ENCODE results near the gene LIN7A.

DNA sequence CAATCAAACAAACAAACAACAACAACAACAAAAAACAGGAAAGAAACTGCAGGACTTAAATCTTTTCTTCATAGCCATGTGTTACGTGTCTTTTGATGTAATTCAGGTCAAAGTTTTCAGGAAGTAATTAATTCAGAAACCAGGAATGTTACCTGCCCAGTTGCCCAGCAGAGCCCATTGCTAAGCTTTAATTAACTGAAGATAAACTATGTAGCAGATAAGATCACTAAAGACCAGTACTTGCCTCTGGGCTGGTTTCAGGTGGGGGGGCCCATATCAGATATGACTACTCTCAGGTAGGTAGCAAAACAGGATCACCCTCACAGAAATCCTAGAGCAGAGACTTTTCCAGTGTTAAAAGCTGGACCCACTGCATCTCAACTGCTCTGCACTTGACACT is 69.2 kb downstream of the LIN7A start:
- TF ChIP-seq CTCF (IDR thresholded peaks at IDR 0.05; ENCODE audit: low read depth, low read length, poor library complexity, severe bottlenecking) (no peak), EZH2phosphoT487 (IDR thresholded peaks at IDR 0.05; ENCODE audit: borderline replicate concordance, low read length) (no peak)

Measured in DOHH2 (cell line).